HG03139 (cell line): ENCODE data around the gene DPYD.

Source experiments
- ATAC-seq: cut with Tn5 transposase; IDR thresholded peaks from one replicate; pipeline ENCODE4 v1.9.1; 2021; ENCODE audit not compliant: unreplicated experiment

Gene DPYD

GRCh38 chr1:97726386-97726785 lies 194.4 kb downstream of the DPYD start:
- no peak for ATAC-seq

GRCh38 chr1:97721221-97721620 lies 199.6 kb downstream of the DPYD start:
- ATAC-seq, result no peak

GRCh38 chr1:97712980-97713379 lies 207.9 kb downstream of the DPYD start:
- ATAC-seq, result no peak

- ATAC-seq, result no peak
Measured at GRCh38 chr1:97711858-97712257, 209.0 kb downstream of the DPYD start.

- no peak for ATAC-seq
Measured at GRCh38 chr1:97693601-97694000, 227.2 kb downstream of the DPYD start.

- no peak for ATAC-seq
Measured at GRCh38 chr1:97691325-97691724, 229.5 kb downstream of the DPYD start.

- no peak for ATAC-seq
Measured at GRCh38 chr1:97685360-97685759, 235.5 kb downstream of the DPYD start.

GRCh38 chr1:97680894-97681293 lies 239.9 kb downstream of the DPYD start:
- ATAC-seq, result no peak

- ATAC-seq, result no peak
Measured at GRCh38 chr1:97680470-97680869, 240.4 kb downstream of the DPYD start.

- no peak for ATAC-seq
Measured at GRCh38 chr1:97677702-97678101, 243.1 kb downstream of the DPYD start.

GRCh38 chr1:97674517-97674916 lies 246.3 kb downstream of the DPYD start:
- no peak for ATAC-seq

- no peak for ATAC-seq
Measured at GRCh38 chr1:97668945-97669344, 251.9 kb downstream of the DPYD start.

- no peak for ATAC-seq
Measured at GRCh38 chr1:97660431-97661105, 260.3 kb downstream of the DPYD start.

- no peak for ATAC-seq
Measured at GRCh38 chr1:97654876-97655585, 265.8 kb downstream of the DPYD start.

GRCh38 chr1:97651250-97651649 lies 269.6 kb downstream of the DPYD start:
- no peak for ATAC-seq

- ATAC-seq, result no peak
Measured at GRCh38 chr1:97649591-97649990, 271.2 kb downstream of the DPYD start.

GRCh38 chr1:97647776-97648175 lies 273.1 kb downstream of the DPYD start:
- no peak for ATAC-seq

GRCh38 chr1:97646071-97646470 lies 274.8 kb downstream of the DPYD start:
- no peak for ATAC-seq

GRCh38 chr1:97640677-97641076 lies 280.2 kb downstream of the DPYD start:
- no peak for ATAC-seq

GRCh38 chr1:97636941-97637340 lies 283.9 kb downstream of the DPYD start:
- ATAC-seq, result no peak

- no peak for ATAC-seq
Measured at GRCh38 chr1:97634758-97635157, 286.1 kb downstream of the DPYD start.

- ATAC-seq, result no peak
Measured at GRCh38 chr1:97632776-97633175, 288.1 kb downstream of the DPYD start.

- ATAC-seq, result no peak
Measured at GRCh38 chr1:97632075-97632474, 288.8 kb downstream of the DPYD start.
